Measurements from ENCODE around the gene BTD. TPM values are rescaled to one million over a fixed set of nuclear protein-coding genes. Genes with fewer than 3 reads are reported as not detected.

Gene BTD
- polyA plus RNA-seq, 4 donors: 21.3 to 26.3 (median 22.6) TPM

Other genes starting within 250 kb of the BTD start
- 10 to 100 TPM; 25.8 to 28.8 (median 27.8) TPM for gene METTL6, start 174.2 kb upstream of the BTD start, polyA plus RNA-seq (ENCODE audit: insufficient read length in 4 of 4)
- gene EAF1, start 174.1 kb upstream of the BTD start, polyA plus RNA-seq (ENCODE audit: insufficient read length in 4 of 4): 10 to 100 TPM; 16.9 to 19.4 (median 18.4) TPM
- gene COLQ, start 80.0 kb upstream of the BTD start, polyA plus RNA-seq (ENCODE audit: insufficient read length in 4 of 4): 1 to 10 TPM; 4.3 to 6.3 (median 4.8) TPM
- gene HACL1, start 176 bp upstream of the BTD start, polyA plus RNA-seq (ENCODE audit: insufficient read length in 4 of 4): 10 to 100 TPM; 16.9 to 24.4 (median 20.2) TPM
- 10 to 100 TPM; 35.2 to 47.7 (median 45.1) TPM for gene ANKRD28, start 196.2 kb downstream of the BTD start, polyA plus RNA-seq (ENCODE audit: insufficient read length in 4 of 4)

Data from right renal pelvis (tissue), 4 donors.